NCI-H1092 treated with DMSO at 0.1 percent for 48 hours (cell line): ENCODE measurements around the gene GTPBP6.
"Not testable (repeated sequence)": the region's sequence is repeated elsewhere in the genome, so short reads cannot be mapped to it uniquely, and the experiment has no call there.

Experiments
- DNase-seq: peaks from one replicate; lab custom pipeline; 2025; lab: John Stamatoyannopoulos, UW

GTPBP6 gene

GRCh38 chrX:335758-336155, 17.2 kb upstream of the GTPBP6 start:
- no peak for DNase-seq

- DNase-seq: no peak
Observed at GRCh38 chrX:334971-335757, 16.6 kb upstream of the GTPBP6 start.

DNA sequence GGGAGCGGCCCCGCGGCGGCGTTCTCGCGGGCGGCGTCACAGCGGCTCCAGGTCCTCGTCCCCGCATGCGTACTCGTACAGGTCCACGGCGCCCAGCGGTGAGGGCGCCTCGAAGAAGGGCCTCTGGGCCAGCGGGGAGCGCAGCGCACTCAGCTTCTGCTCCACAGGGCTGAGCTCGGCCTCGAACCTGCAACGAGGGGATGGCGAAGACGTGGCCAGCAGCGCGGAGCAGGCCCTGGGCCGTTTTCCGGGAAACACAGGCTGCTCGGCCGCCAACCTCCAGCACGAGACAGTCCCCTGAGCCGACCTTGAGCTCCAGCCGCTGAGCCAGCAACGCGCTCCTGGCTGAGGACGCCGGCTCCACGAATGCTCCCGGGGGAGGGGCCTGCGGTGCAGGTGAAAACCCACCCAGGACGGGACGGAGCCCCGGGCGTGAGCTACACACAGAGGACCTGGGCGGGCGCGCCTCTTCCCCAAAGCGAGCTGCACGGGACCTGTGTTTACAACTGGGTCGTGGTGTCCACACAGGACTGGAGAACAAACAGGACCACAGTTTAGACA, 15.8 kb upstream of the GTPBP6 start:
- no peak for DNase-seq

GRCh38 chrX:333611-334311, 15.2 kb upstream of the GTPBP6 start:
- no peak for DNase-seq

GRCh38 chrX:332916-333610, 14.5 kb upstream of the GTPBP6 start:
- DNase-seq: no peak

DNA sequence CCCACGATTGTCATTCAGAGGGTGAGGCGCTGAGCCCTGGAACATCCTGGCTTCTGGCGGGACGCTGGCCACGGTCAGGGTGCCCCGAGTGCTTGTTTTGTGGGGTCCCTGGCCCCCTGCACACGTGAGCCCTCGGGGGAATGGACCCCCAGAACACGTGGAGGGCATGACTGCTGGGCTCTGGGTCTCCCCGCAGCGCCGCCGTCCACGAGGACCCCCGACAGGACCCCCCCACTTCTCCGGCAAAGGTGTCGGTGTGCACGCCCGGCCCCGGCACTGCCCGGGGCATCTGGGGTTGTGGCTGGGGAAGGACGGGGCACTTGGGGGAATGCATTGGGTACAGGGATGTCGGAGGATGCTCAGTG, 13.9 kb upstream of the GTPBP6 start:
- DNase-seq: no peak

GRCh38 chrX:331825-332495, 13.4 kb upstream of the GTPBP6 start:
- no peak for DNase-seq

DNA sequence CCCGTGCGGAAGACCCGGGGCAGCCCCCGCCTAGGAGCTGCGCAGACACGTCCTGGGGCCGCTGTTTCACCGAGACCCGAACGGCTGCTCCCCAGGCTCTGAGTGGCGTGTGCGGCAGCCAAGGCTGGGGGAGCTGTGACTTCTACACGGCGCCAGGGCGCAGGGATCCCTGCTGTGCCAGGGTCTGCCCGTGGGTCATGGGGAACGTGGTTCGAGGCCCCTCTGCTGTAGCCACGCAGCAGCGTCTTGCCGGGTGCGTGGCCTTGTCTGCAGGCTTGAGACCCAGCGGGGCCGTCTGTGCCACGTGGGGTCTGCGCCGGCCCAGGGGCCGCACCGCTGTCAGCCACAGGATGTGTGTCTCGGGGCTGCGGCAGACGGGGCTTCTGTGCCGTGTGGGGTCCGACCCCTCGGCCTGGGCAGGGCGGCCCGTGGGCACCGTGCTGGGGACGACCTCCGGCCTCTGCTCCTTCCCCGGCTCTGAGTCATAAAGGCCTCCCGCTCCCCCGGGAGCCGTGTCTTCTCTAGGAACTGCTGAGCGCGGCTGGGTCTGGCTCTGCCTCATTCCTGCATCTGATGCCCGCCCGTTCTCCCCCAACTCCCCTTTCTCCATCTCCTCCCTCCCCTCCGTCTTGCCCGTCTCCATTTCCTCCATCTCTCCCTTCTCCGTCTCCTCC, 12.7 kb upstream of the GTPBP6 start:
- no peak for DNase-seq

- no peak for DNase-seq
Observed at GRCh38 chrX:330726-331150, 12.1 kb upstream of the GTPBP6 start.

DNA sequence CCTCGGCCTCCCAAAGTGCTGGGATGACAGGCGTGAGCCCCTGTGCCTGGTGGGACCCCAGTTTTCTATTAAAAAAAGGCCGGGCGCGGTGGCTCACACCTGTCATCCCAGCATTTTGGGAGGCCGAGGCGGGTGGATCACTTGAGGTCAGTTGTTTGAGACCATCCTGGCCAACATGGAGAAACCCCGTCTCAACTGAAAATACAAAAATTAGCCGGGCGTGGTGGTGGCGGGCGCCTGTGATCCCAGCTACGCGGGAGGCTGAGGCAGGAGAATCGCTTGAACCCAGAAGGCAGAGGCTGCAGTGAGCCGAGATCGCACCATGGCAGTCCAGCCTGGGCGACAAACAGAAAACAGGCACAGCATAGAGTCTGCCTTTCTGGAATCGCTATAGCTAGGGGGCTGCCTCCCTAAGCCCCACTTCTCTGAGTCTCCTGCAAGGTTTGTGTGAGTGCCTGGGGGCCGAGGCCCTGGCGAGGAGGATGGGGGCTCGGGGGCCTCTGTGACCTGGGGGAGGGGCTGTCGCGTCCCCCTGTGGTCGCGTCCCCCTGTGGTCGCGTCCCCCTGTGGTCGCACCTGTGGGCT, 11.6 kb upstream of the GTPBP6 start:
- DNase-seq: not testable (repeated sequence)

GRCh38 chrX:329291-329910, 10.8 kb upstream of the GTPBP6 start:
- DNase-seq: no peak

DNA sequence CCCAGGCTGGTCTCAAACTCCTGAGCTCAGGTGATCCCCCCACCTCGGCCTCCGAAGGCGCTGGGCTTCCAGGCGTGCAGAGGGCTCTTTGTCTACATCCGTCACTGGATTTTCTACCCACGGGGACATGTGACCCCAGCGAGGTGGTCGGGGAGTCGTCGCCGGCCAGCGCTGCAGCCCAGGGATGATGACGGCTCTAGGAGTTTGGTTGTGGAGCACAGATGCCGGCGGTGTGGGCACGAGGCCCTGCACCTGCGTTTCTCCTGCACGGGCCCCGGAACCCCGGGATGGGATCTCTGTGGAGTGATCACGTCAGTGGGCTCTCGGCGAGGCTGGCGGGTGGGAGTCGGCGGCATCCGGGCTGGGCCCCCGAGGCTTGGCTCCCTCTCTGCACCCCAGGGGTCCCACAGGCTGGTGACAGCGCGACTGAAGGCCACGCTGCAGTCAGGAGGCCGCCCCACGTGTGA, 9.1 kb upstream of the GTPBP6 start:
- DNase-seq: no peak

- not testable (repeated sequence) for DNase-seq
Observed at GRCh38 chrX:324664-325063, 6.1 kb upstream of the GTPBP6 start.

DNA sequence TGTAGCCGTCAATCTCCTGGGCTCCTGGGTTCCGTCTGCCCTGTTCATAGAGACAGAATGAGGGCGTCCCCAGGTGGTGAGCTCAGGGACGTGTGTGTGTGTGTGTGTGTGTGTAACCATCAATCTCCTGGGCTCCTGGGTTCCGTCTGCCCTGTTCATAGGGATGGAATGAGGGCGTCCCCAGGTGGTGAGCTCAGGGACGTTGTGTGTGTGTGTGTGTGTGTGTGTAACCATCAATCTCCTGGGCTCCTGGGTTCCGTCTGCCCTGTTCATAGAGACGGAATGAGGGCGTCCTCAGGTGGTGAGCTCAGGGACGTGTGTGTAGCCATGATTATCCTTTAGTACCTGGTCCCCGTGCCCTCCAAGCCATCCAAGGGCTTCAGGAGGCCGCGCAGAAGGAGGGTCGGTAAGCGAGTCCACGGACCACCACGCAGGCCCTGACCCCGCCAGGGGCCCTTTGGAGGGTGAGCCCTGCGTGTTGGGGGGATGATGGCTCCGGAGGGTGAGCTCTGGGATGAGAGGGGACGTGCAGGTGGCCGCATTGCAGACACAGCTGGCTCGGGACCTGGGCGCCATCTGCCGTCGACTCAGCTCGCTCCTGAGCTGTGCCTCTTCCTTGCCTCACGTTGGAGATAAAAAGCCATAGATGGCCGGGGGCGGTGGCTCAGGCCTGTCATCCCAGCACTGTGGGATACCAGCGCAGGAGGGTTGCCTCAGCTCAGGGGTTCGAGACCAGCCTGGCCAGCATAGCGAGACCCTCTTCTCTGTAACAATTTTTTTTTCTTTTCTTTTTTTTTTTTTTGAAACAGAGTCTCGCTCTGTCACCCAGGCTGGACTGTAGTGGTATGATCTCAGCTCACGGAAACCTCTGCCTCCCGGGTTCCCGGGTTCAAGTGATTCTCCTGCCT, 5.4 kb upstream of the GTPBP6 start:
- DNase-seq: no peak

- no peak for DNase-seq
Observed at GRCh38 chrX:320126-320783, 1.7 kb upstream of the GTPBP6 start.

GRCh38 chrX:319579-320125, 1.1 kb upstream of the GTPBP6 start:
- no peak for DNase-seq

DNA sequence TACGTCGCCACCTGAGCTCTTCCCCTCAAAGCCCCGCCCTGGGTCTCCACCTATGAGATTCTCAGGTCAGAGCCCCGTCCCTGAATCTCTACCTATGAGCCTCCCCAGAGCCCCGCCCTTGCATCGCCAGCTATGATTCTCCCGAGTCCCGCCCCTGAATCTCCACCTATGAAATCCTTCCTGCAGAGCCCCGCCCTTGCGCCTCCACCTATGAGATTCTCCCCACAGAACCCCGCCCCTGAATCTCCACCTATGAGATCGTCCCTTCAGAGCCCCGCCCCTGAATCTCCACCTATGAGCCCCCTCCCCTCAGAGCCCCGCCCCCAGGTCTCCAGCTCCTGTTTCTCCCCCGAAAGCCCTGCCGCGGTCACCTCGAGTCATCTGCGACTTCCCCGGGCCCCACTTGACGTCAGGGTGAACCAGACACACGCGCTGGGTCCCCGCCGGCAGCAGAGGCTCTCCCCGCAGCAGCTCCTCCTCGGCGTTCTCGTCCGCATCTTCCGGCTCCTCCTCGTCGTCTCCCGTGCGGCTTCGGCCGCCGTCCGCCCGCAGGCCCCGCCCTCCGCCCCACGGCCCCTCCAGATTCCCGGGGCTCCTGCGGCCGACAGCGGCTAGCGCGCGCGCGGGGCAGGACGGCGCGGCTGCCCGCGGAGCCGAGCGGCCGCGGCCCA, 393 bp downstream of the GTPBP6 start:
- DNase-seq: no peak

DNA sequence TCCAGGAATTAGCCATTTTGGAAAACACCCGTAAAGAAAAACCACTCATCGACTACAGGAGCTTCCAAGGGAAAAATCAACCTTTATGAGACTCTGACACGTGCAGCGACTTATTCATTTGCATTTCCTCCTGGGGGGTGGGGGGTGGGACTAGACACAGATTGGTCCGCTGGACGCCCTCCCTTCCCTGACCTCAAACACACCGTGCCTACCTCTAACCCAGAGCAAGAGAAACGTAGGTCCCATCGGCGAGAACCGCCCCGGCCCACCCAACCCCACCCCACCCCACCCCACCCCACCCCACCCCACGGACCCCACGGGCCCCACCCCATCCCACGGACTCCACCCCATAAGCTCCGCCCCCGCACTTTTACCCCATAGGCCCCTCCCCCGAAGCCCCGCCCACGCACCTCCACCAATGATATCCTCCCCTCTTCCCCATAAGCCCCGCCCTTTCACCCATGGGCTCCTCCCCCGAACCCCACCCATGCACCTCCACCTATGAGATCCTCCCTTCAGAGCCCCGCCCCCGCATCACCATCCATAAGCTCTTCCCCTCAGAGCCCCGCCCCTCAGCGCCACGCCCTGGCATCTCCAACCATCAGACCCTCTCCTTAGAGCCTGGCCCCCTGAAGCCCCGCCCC, 1.1 kb downstream of the GTPBP6 start:
- no peak for DNase-seq
